ENCODE data around the gene CMIP.
"Not testable (repeated sequence)": the region's sequence is repeated elsewhere in the genome, so short reads cannot be mapped to it uniquely, and the experiment has no call there.

Gene CMIP

GRCh38 chr16:81444448-81445121 lies at the start of gene CMIP:
CMIP (plus strand) TSS chr16:81444808.
- peak within 1 kb of the TSS; percentile 83 for H3K4me3 ChIP-seq (ENCODE audit: low read depth, low read length)

- H3K4me3 ChIP-seq (ENCODE audit: low read depth, low read length): no peak overlapping the region
Measured at GRCh38 chr16:81394966-81395655, 49.5 kb upstream of the CMIP start.

GRCh38 chr16:81397058-81397878 lies 47.3 kb upstream of the CMIP start:
- no peak overlapping the region for H3K4me3 ChIP-seq (ENCODE audit: low read depth, low read length)

GRCh38 chr16:81397879-81398520 lies 46.6 kb upstream of the CMIP start:
- no peak overlapping the region for H3K4me3 ChIP-seq (ENCODE audit: low read depth, low read length)

GRCh38 chr16:81399909-81400308 lies 44.7 kb upstream of the CMIP start:
- no peak overlapping the region for H3K4me3 ChIP-seq (ENCODE audit: low read depth, low read length)

DNA sequence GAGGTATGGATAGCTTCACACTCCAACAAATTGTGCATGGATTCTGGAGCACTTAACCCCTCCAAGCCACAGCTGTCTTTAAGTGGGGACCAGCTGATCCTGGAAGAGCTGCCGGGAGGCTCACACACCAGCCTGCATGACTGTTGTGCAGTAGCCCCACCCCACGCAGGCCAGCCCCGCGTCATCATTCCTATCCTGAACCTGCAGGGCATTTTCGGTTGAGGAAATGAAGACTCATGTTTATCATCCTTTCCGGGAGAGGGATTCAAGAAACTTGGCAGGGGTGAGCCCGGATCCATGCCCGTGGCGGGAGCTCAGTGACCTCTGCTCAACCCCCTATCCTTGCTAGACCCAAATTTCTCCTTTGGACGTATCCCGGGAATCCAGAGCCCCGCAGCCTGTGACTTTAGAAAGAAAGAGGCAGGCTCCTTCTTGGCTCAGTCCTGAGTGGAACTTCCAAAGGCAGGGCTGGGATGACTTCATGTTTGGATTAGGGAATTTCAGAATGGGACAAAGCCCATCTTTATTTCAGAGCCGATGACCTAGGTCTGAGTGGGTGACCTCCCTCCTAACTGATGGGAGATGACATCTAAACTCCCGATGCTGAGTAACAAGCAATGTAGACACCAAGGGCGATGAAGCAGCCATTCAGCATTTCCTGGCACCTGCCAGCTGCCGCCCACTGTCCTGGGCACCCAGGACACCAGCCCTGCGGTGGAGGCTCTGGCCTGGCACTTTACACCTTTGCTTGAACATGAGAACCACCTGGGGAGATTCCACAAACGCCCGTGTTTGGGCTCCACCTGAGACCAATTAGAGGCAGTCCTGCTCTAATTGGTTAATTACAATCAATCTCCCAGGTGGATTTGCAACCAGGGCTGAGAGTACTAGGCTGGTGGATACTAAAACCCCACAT lies 43.3 kb upstream of the CMIP start:
- H3K4me3 ChIP-seq (ENCODE audit: low read depth, low read length): no peak overlapping the region

GRCh38 chr16:81403208-81403600 lies 41.4 kb upstream of the CMIP start:
- H3K4me3 ChIP-seq (ENCODE audit: low read depth, low read length): no peak overlapping the region

GRCh38 chr16:81403601-81404391 lies 40.8 kb upstream of the CMIP start:
- no peak overlapping the region for H3K4me3 ChIP-seq (ENCODE audit: low read depth, low read length)

- H3K4me3 ChIP-seq (ENCODE audit: low read depth, low read length): not testable (repeated sequence)
Measured at GRCh38 chr16:81405002-81405401, 39.6 kb upstream of the CMIP start.

- H3K4me3 ChIP-seq (ENCODE audit: low read depth, low read length): no peak overlapping the region
Measured at GRCh38 chr16:81405702-81406113, 38.9 kb upstream of the CMIP start.

DNA sequence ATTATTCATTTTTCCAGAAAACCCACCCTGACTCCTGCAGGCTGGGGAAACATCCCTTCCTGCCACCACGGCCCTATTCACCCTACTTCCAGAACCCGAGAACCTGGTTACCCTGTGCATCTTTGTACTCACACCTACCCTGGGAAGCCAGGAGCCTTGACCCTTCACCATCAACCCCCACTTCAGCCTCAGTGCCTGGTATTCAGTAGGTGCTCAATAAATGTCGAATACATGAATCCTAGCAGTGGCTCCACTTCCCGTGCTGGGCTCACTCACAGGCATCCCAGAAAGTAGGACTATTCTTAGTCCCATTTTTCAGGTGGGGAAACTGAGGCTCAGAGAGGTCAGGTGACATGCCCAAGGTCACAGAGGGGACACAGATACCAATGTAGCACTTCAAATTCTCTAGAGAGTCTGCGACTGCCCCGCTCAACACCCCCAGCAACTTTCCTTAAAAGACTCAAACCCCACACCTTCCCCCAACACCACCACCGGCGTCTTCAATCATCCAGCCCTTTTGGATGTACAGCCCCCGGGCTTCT lies 36.1 kb upstream of the CMIP start:
- no peak overlapping the region for H3K4me3 ChIP-seq (ENCODE audit: low read depth, low read length)

GRCh38 chr16:81409016-81409556 lies 35.5 kb upstream of the CMIP start:
- H3K4me3 ChIP-seq (ENCODE audit: low read depth, low read length): no peak overlapping the region

DNA sequence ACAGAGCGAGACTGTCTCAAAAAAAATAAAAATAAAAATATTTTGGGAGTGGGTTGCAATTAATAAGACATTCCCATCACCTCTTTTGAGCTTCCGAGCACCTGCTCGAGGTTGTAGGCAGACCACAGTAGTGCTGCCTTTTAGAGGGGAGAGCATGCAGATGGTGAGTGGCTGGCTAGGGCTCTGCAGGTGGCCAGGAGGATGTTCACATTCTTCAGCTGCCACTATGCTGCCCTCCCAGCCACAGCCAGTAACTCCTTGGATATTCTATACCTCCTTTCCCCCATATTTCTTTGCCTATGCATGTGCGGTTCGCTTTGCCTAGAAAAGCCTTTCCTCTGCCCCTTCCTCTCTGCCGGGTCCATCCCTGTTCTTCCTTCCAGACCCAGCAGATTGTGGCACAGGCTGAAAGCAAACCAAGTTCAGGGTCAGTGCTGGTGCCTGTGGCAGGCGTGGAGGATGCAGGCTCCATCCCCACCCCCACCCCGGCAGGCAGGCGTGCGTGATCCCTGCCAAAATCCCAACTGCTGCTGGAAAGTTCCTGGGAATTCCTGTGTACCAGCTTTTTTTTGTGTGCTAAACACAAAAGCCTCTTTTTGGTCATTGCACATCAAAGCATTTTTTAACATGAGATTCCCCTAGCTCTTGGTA lies 33.8 kb upstream of the CMIP start:
- no peak overlapping the region for H3K4me3 ChIP-seq (ENCODE audit: low read depth, low read length)

DNA sequence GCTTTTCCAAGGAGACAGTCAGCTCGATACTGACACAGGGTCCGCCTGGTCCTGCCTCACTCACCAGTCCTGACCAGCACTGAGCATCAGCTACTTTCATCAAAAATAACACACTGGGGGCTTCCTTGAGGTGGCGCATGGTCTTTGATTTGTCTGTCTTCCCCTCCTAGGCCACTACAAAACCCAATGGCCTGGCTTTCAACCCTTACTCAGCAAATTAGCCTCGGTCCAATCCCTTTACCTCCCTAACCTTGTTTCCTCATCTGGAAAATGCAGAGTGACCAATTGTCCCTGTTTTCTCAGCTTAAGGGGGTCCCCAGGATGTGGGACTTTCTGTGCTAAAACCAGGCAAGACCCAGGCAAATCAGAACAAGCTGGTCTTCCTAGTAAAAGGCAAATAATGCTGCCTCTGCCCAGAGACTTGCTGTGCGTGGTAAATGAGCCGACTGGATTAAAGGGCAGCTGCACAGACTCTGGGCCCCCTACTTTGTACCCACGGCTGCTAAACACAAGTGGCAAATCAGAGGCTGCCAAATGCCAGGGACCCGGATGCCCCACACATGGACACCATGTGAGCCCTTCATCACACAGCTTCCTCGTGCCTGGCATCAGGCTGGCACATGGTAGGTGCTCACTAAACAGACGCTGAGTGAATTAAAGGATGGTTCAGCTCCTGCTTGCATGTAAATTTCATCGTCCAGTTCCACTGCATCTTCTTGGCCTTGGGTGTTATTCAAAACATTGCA lies 31.2 kb upstream of the CMIP start:
- H3K4me3 ChIP-seq (ENCODE audit: low read depth, low read length): no peak overlapping the region

DNA sequence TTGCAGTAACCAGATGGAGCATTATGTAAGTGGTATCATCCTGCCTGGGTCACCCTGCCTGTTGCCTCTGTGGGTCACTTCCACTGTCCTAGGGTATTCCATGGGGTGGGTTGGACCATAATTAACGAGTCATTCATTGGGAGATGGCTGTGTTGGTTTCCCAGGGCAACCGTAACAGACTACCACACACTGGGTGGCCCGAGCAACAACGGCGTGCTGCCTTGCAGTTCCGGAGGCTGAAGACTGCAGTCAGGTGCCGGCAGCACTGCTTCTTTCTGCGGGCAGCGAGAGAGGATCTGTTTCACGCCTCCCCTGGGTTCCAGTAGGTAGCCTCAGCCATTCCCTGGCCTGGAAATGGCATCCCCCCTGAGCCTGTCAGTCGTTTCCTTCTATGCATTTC lies 28.9 kb upstream of the CMIP start:
- H3K4me3 ChIP-seq (ENCODE audit: low read depth, low read length): no peak overlapping the region

DNA sequence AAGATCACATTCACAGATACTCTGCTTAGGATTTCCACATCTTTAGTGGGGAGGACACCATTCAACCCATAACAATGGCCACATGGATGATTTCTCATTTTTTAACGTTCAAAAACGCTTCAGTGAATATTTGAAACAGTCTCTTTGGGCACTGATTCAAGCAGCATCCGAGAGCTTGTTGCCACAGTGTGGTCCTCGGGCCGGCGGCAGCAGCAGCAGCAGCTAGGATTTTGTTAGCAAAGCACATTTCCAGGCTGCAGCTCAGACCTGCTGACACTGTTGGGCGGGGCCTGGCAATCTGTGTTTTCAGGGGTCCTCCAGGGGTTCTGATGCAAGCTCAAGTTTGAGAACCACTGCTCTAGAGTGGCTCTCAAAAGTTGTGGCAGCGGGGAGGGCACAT lies 27.9 kb upstream of the CMIP start:
- H3K4me3 ChIP-seq (ENCODE audit: low read depth, low read length): no peak overlapping the region

- no peak overlapping the region for H3K4me3 ChIP-seq (ENCODE audit: low read depth, low read length)
Measured at GRCh38 chr16:81417210-81417609, 27.4 kb upstream of the CMIP start.

- no peak overlapping the region for H3K4me3 ChIP-seq (ENCODE audit: low read depth, low read length)
Measured at GRCh38 chr16:81419806-81420205, 24.8 kb upstream of the CMIP start.

Data from iPS-11a (cell line).